Loucy (cell line): ENCODE results near the gene MKNK2.

ENCODE experiments used
- H2AFZ ChIP-seq: fragments of 200-600 bp; sonication (generic); 2 replicates; pipeline ENCODE4 v1.6.0; 2016; ENCODE audit warnings: antibody characterized with exemption, mild to moderate bottlenecking, low read length, moderate library complexity
- H3F3A ChIP-seq: fragments of 200-600 bp; 2 replicates; pipeline ENCODE4 v1.6.0; 2016; ENCODE audit warnings: antibody characterized with exemption, low read depth, mild to moderate bottlenecking
- H3K27me3 ChIP-seq: fragments of 200-600 bp; sonication (generic); 2 replicates; pipeline ENCODE4 v1.6.1; 2014; ENCODE audit warnings: low read length, mild to moderate bottlenecking; ENCODE audit not compliant: insufficient read depth, poor library complexity, severe bottlenecking
- H3K36me3 ChIP-seq: fragments of 200-600 bp; sonication (generic); 2 replicates; pipeline ENCODE4 v1.6.1; 2016; ENCODE audit warnings: low read length; ENCODE audit not compliant: insufficient read depth
- H3K4me1 ChIP-seq: fragments of 200-600 bp; sonication (generic); 2 replicates; pipeline ENCODE4 v1.5.1; 2014; ENCODE audit warnings: low read length, mild to moderate bottlenecking; ENCODE audit not compliant: insufficient read depth, poor library complexity, severe bottlenecking
- H3K4me2 ChIP-seq: fragments of 200-600 bp; sonication (generic); 2 replicates; pipeline ENCODE4 v1.6.0; 2014; ENCODE audit warnings: antibody characterized with exemption, low read length, low read depth, mild to moderate bottlenecking; ENCODE audit not compliant: poor library complexity, severe bottlenecking
- H3K4me3 ChIP-seq: fragments of 200-600 bp; sonication (generic); 2 replicates; pipeline ENCODE4 v1.5.1; 2014; ENCODE audit warnings: low read length, mild to moderate bottlenecking, mixed read lengths; ENCODE audit not compliant: poor library complexity, severe bottlenecking
- H3K79me2 ChIP-seq: fragments of 200-600 bp; sonication (generic); 2 replicates; pipeline ENCODE4 v1.6.1; 2014; ENCODE audit warnings: low read length; ENCODE audit not compliant: insufficient read depth
- H3K9ac ChIP-seq: fragments of 200-600 bp; sonication (generic); 2 replicates; pipeline ENCODE4 v1.6.0; 2014; ENCODE audit warnings: mild to moderate bottlenecking, low read depth, low read length, moderate library complexity; ENCODE audit not compliant: poor library complexity, severe bottlenecking
- H3K9me2 ChIP-seq: fragments of 200-600 bp; sonication (generic); replicated peaks from 2 replicates; pipeline ENCODE4 v1.6.1; 2016; ENCODE audit warnings: low read depth, low read length, mixed read lengths
- H3K9me3 ChIP-seq: fragments of 200-600 bp; sonication (generic); 2 replicates; pipeline ENCODE4 v1.6.1; 2014; ENCODE audit warnings: mild to moderate bottlenecking, antibody characterized with exemption, low read length, low read depth; ENCODE audit not compliant: insufficient read depth
- H4K20me1 ChIP-seq: fragments of 200-600 bp; sonication (generic); 2 replicates; pipeline ENCODE4 v1.6.0; 2014; ENCODE audit warnings: antibody characterized with exemption, low read length, mild to moderate bottlenecking; ENCODE audit not compliant: insufficient read depth, poor library complexity, severe bottlenecking
- CTCF ChIP-seq: fragments of 200-600 bp; sonication (generic); conservative IDR thresholded peaks from 2 replicates; pipeline ENCODE4 v1.5.1; 2014; ENCODE audit warnings: mild to moderate bottlenecking, antibody characterized with exemption, low read length
- EZH2phosphoT487 ChIP-seq: fragments of 200-600 bp; IDR thresholded peaks from 2 replicates; pipeline ENCODE4 v1.6.1; 2018; ENCODE audit warnings: antibody characterized with exemption, mild to moderate bottlenecking, moderate library complexity, borderline replicate concordance

MKNK2 gene

GRCh38 chr19:2014131-2014571, 36.9 kb downstream of the MKNK2 start:
- H3F3A ChIP-seq: no peaks in the 10 kb centered on the region
- peaks cover 67% of the 10 kb centered on the region for H3K79me2 ChIP-seq
- H3K9me3 ChIP-seq: no peaks in the 10 kb centered on the region
- peak overlapping the region; percentile 94 for H3K9ac ChIP-seq
- no peaks in the 10 kb centered on the region for H3K9me2 ChIP-seq
- H3K4me1 ChIP-seq: peaks cover 13% of the 10 kb centered on the region
- H2AFZ ChIP-seq: no peak overlapping the region
- H4K20me1 ChIP-seq: peaks cover 25% of the 10 kb centered on the region
- no peak for TF ChIP-seq CTCF
- no peak for TF ChIP-seq EZH2phosphoT487
- H3K36me3 ChIP-seq: no peaks in the 10 kb centered on the region
- H3K4me2 ChIP-seq: peak overlapping the region; percentile 89
- H3K27me3 ChIP-seq: no peaks in the 10 kb centered on the region
- H3K4me3 ChIP-seq: peak overlapping the region; percentile 91

DNA sequence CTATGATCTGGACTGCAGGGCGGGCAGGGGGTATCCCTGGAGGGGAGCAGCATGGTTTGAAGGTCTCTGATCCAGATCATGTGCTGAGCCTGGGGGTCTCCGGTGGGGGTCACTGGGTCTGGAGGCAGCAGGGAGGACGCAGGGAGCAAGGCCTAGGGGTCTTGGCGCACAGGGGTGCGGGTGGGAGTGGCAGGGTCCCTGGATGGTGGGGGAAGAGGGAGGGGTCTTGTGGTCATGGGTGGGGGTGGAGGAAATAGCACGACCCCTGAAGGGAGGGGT, 37.4 kb downstream of the MKNK2 start:
- H2AFZ ChIP-seq: no peak overlapping the region
- peak overlapping the region; percentile 91 for H3K4me3 ChIP-seq
- no peak for TF ChIP-seq EZH2phosphoT487
- no peak for TF ChIP-seq CTCF
- no peaks in the 10 kb centered on the region for H3K36me3 ChIP-seq
- H3K4me2 ChIP-seq: peak overlapping the region; percentile 89
- peaks cover 25% of the 10 kb centered on the region for H4K20me1 ChIP-seq
- H3K9me2 ChIP-seq: no peaks in the 10 kb centered on the region
- H3K9me3 ChIP-seq: no peaks in the 10 kb centered on the region
- peaks cover 13% of the 10 kb centered on the region for H3K4me1 ChIP-seq
- H3K79me2 ChIP-seq: peaks cover 72% of the 10 kb centered on the region
- H3F3A ChIP-seq: no peaks in the 10 kb centered on the region
- H3K27me3 ChIP-seq: no peaks in the 10 kb centered on the region
- H3K9ac ChIP-seq: peak overlapping the region; percentile 94

GRCh38 chr19:2012941-2013682, 37.9 kb downstream of the MKNK2 start:
- Histone ChIP-seq H2AFZ (no peak overlapping the region), H3F3A (no peaks in the 10 kb centered on the region), H3K4me1 (peaks cover 13% of the 10 kb centered on the region), H3K9me3 (no peaks in the 10 kb centered on the region), H3K36me3 (no peaks in the 10 kb centered on the region), H3K9ac (peak overlapping the region; percentile 94), H3K9me2 (no peaks in the 10 kb centered on the region), H3K27me3 (no peaks in the 10 kb centered on the region), H3K4me3 (peak overlapping the region; percentile 91), H4K20me1 (peaks cover 25% of the 10 kb centered on the region), H3K4me2 (peak overlapping the region; percentile 89), H3K79me2 (peaks cover 77% of the 10 kb centered on the region)
- TF ChIP-seq EZH2phosphoT487 (no peak), CTCF (no peak)
